ENCODE results near the gene CTCF.

DNA sequence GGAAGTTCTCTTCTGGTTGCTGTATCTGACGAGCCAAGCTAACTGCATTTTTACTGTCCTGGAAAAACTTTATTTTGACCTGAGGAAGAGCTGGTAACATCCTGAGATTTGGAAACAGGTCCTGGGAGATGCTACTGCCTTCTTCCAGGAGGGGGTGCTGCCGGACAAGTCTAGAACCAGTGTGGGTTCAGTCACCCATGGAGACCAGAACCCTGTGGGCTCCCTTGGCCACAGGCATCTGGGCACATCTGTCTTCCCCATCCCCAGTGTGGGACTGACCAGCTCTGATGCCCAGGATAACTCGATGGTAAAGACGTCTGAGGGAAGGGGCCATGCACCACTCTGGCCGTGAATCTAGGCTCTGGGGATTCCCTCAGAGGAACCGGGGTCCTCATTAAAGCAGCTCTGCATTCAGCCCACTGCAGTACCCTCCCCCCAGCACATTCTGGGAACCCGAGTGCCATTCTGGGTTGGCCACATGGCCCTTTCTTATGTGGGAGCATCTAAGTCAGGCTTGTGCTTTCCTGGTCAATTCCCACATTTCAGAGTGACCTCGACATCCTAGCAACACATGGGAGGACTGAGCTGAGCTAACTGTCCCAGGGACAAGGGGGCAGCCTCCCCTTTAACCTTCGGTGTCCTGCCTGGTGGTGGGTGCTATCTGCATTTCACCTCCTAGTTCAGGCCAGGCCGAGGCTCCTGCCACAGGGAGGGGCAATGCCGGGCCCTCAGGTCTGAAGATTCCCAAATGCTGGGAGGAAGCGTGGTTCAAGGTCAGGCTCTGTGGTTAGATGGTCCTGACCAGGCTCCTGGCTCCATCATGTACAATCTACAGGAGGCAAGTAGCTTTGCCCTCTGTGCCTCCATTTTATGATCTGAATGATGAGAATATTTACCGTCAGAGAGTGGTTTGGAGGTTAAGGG, 110.7 kb downstream of the CTCF start:
- TF ChIP-seq, protein P1, sequence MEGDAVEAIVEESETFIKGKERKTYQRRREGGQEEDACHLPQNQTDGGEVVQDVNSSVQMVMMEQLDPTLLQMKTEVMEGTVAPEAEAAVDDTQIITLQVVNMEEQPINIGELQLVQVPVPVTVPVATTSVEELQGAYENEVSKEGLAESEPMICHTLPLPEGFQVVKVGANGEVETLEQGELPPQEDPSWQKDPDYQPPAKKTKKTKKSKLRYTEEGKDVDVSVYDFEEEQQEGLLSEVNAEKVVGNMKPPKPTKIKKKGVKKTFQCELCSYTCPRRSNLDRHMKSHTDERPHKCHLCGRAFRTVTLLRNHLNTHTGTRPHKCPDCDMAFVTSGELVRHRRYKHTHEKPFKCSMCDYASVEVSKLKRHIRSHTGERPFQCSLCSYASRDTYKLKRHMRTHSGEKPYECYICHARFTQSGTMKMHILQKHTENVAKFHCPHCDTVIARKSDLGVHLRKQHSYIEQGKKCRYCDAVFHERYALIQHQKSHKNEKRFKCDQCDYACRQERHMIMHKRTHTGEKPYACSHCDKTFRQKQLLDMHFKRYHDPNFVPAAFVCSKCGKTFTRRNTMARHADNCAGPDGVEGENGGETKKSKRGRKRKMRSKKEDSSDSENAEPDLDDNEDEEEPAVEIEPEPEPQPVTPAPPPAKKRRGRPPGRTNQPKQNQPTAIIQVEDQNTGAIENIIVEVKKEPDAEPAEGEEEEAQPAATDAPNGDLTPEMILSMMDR (IDR thresholded peaks at IDR 0.05): peak; percentile 48 to 70 (median 63)
- TF ChIP-seq EP300 (IDR thresholded peaks at IDR 0.05) (no peak), POLR2A (IDR thresholded peaks at IDR 0.05) (no peak)

Data from tibial nerve (tissue), 4 donors.